Measurements from ENCODE around the gene SEL1L3. TPM values are rescaled to one million over a fixed set of nuclear protein-coding genes. Genes with fewer than 3 reads are reported as not detected.

The SEL1L3 gene
- total and polyA plus RNA-seq, 2 donors (not counting 3 experiments of a cell fraction or from before 2014, with no cell fraction given), result 53.4 to 122 TPM

- ChIA-PET POLR2A (interaction anchor here (0.6 kb wide), 1 partner anchor 924 kb away, joined by 5 read pairs; no protein-coding TSS in a partner anchor), CTCF (no interaction called here)
- H3K9ac ChIP-seq (replicated peaks; ENCODE audit: extremely low read depth, insufficient read depth, low read length), result peak overlapping the region; percentile 87
Measured at GRCh38 chr4:25861280-25861950, 1.4 kb downstream of the SEL1L3 start.

GRCh38 chr4:25860586-25861279, 2.1 kb downstream of the SEL1L3 start:
- Histone ChIP-seq H3K79me2 (ENCODE audit: control insufficient read depth, insufficient read depth, low read length) (peaks cover 11% of the 10 kb centered on the region), H3K9me3 (replicated peaks; ENCODE audit: control insufficient read depth, insufficient read depth, low read length) (no peaks in the 10 kb centered on the region), H3K27ac (ENCODE audit: insufficient read depth, low read depth, low read length) (peak overlapping the region; percentile 74), H3K4me2 (ENCODE audit: insufficient read depth, low read length) (peak overlapping the region; percentile 91), H4K20me1 (replicated peaks; ENCODE audit: control insufficient read depth, extremely low read depth, insufficient read depth, low read length) (no peaks in the 10 kb centered on the region), H3K27me3 (ENCODE audit: control insufficient read depth in 2 of 2, insufficient read depth in 2 of 2, low read length in 2 of 2) (no peaks in the 10 kb centered on the region), H3K36me3 (ENCODE audit: control insufficient read depth in 2 of 2, extremely low read depth in 1 of 2, insufficient read depth in 2 of 2, low read length in 2 of 2) (no peaks in the 10 kb centered on the region), H3K9me1 (replicated peaks; ENCODE audit: control insufficient read depth, extremely low read depth, insufficient read depth, low read length) (no peaks in the 10 kb centered on the region), H3K9ac (replicated peaks; ENCODE audit: extremely low read depth, insufficient read depth, low read length) (peak overlapping the region; percentile 87), H2AFZ (ENCODE audit: low read depth, low read length) (peak overlapping the region; percentile 4), H3K4me3 (replicated peaks in 1 of 3; ENCODE audit: insufficient read depth in 1 of 3, low read depth in 1 of 3, low read length in 3 of 3) (peak overlapping the region in 1 of 3 experiments; percentile 92), H3K4me1 (ENCODE audit: control insufficient read depth, extremely low read depth, insufficient read depth, low read length) (peaks cover 44% of the 10 kb centered on the region)
- intact Hi-C loops (cut with micrococcal nuclease) (loop anchor here (5.0 to 10.0 kb wide), 3 partner anchors 462 to 1002 kb away; partner anchors contain the start of genes RBPJ and STIM2), dilution Hi-C loops (cut with MboI; ENCODE audit: extremely low pct_ligation_motif_present, low sequenced_read_pairs) (no loop called here)
- peak; percentile 91 for FAIRE-seq
- DNase-seq (ENCODE audit: low read depth, low spot score), result peak; percentile 55
- ChIA-PET POLR2A (interaction anchor here (0.6 kb wide), 1 partner anchor 923 kb away, joined by 5 read pairs; no protein-coding TSS in a partner anchor), CTCF (interaction anchor here (1.2 kb wide), 1 partner anchor 421 kb away, joined by 3 read pairs; no protein-coding TSS in a partner anchor)
- BruUV-seq (replicated peaks), result no TSS peak
- TF ChIP-seq GATA2 (IDR thresholded peaks at IDR 0.05; ENCODE audit: insufficient read depth, insufficient read length, low read depth, low read length), result no peak
- no peak for TF ChIP-seq MAX (IDR thresholded peaks at IDR 0.05; ENCODE audit: insufficient read depth, insufficient read length)
- no peak for TF ChIP-seq EZH2 (IDR thresholded peaks at IDR 0.05; ENCODE audit: borderline replicate concordance, low read depth, low read length, severe bottlenecking)
- TF ChIP-seq MYC (IDR thresholded peaks at IDR 0.05; ENCODE audit: low read depth, low read length), result no peak
- TF ChIP-seq CTCF (IDR thresholded peaks at IDR 0.05; ENCODE audit: extremely low read depth in 1 of 2, insufficient read depth in 1 of 2, low read depth in 1 of 2, low read length in 2 of 2), result no peak
- no peak for TF ChIP-seq POLR2AphosphoS5 (IDR thresholded peaks at IDR 0.05; ENCODE audit: insufficient read depth, low read depth, low read length)
- TF ChIP-seq FOS (IDR thresholded peaks at IDR 0.05; ENCODE audit: borderline replicate concordance, insufficient read depth, low read length), result no peak
- no peak for TF ChIP-seq JUN (IDR thresholded peaks at IDR 0.05; ENCODE audit: borderline replicate concordance, insufficient read depth, insufficient read length, low read depth)
- TF ChIP-seq POLR2A (IDR thresholded peaks at IDR 0.05; ENCODE audit: low read depth, low read length), result no peak

More at GRCh38 chr4:25861280-25861950, 1.4 kb downstream of the SEL1L3 start:
- peak overlapping the region; percentile 74 for H3K27ac ChIP-seq (ENCODE audit: insufficient read depth, low read depth, low read length)
- no peaks in the 10 kb centered on the region for H3K9me1 ChIP-seq (replicated peaks; ENCODE audit: control insufficient read depth, extremely low read depth, insufficient read depth, low read length)
- dilution Hi-C loops (cut with MboI; ENCODE audit: extremely low pct_ligation_motif_present, low sequenced_read_pairs), result no loop called here
- no peaks in the 10 kb centered on the region for H3K36me3 ChIP-seq (ENCODE audit: control insufficient read depth in 2 of 2, extremely low read depth in 1 of 2, insufficient read depth in 2 of 2, low read length in 2 of 2)
- H3K79me2 ChIP-seq (ENCODE audit: control insufficient read depth, insufficient read depth, low read length), result peaks cover 9% of the 10 kb centered on the region
- H3K27me3 ChIP-seq (ENCODE audit: control insufficient read depth in 2 of 2, insufficient read depth in 2 of 2, low read length in 2 of 2), result no peaks in the 10 kb centered on the region
- peak overlapping the region; percentile 91 for H3K4me2 ChIP-seq (ENCODE audit: insufficient read depth, low read length)
- no peaks in the 10 kb centered on the region for H4K20me1 ChIP-seq (replicated peaks; ENCODE audit: control insufficient read depth, extremely low read depth, insufficient read depth, low read length)
- DNase-seq (ENCODE audit: low read depth, low spot score) (peak; percentile 75), FAIRE-seq (no peak)
- TSS peak; percentile 52 for BruUV-seq (replicated peaks)
- H2AFZ ChIP-seq (ENCODE audit: low read depth, low read length), result peak overlapping the region; percentile 65
- peaks cover 39% of the 10 kb centered on the region for H3K4me1 ChIP-seq (ENCODE audit: control insufficient read depth, extremely low read depth, insufficient read depth, low read length)
- TF ChIP-seq MYC (IDR thresholded peaks at IDR 0.05; ENCODE audit: low read depth, low read length) (no peak), JUN (IDR thresholded peaks at IDR 0.05; ENCODE audit: borderline replicate concordance, insufficient read depth, insufficient read length, low read depth) (peak; percentile 50)
- intact Hi-C loops (cut with micrococcal nuclease), result loop anchor here (5.0 to 10.0 kb wide), 3 partner anchors 461 to 1001 kb away; partner anchors contain the start of genes RBPJ and STIM2
- H3K9me3 ChIP-seq (replicated peaks; ENCODE audit: control insufficient read depth, insufficient read depth, low read length), result no peaks in the 10 kb centered on the region
- peak overlapping the region; percentile 52 to 92 (median 80) for H3K4me3 ChIP-seq (replicated peaks in 1 of 3; ENCODE audit: insufficient read depth in 1 of 3, low read depth in 1 of 3, low read length in 3 of 3)

All from endothelial cell of umbilical vein (primary cell).